HT-29 (cell line): Measurements from ENCODE around the gene CNOT3. TPM values are rescaled to one million over a fixed set of nuclear protein-coding genes. Genes with fewer than 3 reads are reported as not detected.

Source experiments
- DNase-seq: peaks from one replicate; pipeline ENCODE4 v3.0.0-alpha.2; 2015; ENCODE audit warnings: low spot score
- total RNA-seq: library from RNA; depleted of rRNA; stranded (reverse); fragments of >200 nt; shearing (Covaris generic); gene quantifications from 2 replicates; pipeline ENCODE4 v1.2.3, GENCODE V29; 2014

CNOT3 gene
- total RNA-seq, 1 experiment from 2014 or later, result 38.9 TPM

GRCh38 chr19:54121259-54121658, 16.3 kb upstream of the CNOT3 start:
- DNase-seq, result no peak

GRCh38 chr19:54123682-54124081, 13.9 kb upstream of the CNOT3 start:
- no peak for DNase-seq

DNA sequence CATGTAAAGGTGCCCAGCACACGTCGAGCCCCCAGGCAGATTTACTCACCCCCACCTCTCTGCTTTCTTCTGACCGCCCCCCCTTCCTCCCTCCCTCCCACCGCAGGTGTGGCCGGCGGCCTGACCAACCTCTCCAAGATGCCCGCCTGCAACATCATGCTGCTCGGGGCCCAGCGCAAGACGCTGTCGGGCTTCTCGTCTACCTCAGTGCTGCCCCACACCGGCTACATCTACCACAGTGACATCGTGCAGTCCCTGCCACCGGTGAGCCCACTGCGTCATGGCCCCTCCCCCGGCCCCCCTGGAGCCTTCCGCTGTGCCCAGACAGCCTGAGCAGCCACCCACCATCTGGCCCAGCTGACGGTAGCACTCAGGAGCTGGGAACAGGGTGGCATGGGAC, 13.2 kb upstream of the CNOT3 start:
- no peak for DNase-seq

- DNase-seq, result no peak
These were observed 11.8 kb upstream of the CNOT3 start for GRCh38 chr19:54125713-54126112.

DNA sequence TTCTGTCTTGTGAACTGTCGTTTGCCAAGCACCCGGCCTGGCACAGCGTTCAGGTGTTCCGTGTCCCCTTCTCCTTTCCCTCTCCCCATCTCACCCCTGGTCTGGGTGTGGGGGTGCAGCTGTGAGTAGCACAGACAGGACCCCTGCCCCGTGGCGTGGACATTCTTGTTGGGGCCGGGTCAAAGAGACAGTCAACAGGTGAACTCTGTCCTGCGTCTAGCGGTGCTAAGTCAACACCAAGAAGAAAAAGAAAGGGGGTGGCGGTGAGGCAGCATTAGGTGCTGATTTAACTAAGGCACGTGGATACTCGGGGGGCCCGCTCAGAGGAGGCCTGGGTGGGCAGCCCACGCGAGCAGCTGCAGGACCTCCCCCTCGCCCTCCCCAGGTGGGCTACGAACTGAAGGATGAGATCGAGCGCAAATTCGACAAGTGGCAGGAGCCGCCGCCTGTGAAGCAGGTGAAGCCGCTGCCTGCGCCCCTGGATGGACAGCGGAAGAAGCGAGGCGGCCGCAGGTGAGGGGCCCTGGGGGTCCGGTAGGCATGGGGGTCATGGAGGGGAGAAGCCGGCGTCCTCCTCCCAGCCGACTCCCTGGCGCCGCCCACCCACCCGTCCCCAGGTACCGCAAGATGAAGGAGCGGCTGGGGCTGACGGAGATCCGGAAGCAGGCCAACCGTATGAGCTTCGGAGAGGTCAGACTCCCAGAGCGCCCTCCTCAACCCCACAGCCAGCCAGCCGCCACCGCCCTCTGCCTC, 9.7 kb upstream of the CNOT3 start:
- no peak for DNase-seq

- DNase-seq, result no peak
These were observed 9.2 kb upstream of the CNOT3 start for GRCh38 chr19:54128441-54128725.

DNA sequence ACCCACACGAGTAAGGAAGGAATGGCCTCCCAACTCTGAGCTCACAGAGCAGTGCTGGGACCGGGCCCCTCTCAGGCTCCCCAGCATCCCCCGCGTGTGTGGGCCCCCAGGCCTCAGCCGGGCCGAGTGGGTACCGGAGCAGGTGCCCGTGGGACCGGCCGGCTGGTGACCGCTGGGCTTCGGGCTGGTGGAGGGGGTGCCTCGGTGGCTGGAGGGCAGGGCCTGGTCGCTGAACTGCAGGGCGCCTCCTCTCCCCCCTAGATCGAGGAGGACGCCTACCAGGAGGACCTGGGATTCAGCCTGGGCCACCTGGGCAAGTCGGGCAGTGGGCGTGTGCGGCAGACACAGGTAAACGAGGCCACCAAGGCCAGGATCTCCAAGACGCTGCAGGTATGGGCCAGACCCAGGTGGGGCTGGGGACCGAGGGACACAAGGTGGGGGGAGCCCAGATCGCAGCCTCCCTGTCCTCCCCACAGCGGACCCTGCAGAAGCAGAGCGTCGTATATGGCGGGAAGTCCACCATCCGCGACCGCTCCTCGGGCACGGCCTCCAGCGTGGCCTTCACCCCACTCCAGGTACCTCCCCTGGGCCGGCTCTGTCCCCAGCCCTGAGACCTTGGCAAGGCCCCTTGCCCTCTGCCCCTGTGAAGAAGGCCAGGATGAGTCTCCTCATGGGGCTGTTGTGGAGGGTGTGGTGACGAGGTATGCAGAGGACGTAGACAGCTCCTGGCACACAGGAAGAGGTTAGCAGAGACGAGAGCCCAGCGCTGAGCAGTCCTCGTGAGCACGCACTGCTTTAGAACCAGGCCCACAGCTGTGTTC, 8.6 kb upstream of the CNOT3 start:
- no peak for DNase-seq

DNA sequence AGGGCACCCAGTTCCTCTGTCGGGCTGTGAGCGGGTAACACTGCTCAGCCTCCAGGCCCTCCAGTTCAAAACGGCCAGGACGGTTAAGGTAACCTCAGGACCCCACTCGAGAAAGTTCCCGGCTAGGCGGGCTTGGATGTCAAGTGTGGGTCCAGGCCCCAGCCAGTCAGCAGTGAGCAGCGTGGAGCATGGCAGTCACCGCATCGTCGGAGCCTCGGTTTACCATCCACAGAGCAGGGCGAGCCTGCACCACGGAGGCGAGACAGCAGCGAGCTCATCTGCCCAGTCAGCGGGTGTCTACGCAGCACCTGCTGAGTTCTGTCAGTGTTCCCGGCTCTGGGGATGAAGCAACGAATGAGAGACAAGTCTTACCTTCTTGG, 8.0 kb upstream of the CNOT3 start:
- no peak for DNase-seq

GRCh38 chr19:54133312-54133956, 4.1 kb upstream of the CNOT3 start:
- DNase-seq, result no peak

- DNase-seq, result no peak
These were observed 3.5 kb upstream of the CNOT3 start for GRCh38 chr19:54133957-54134590.

DNA sequence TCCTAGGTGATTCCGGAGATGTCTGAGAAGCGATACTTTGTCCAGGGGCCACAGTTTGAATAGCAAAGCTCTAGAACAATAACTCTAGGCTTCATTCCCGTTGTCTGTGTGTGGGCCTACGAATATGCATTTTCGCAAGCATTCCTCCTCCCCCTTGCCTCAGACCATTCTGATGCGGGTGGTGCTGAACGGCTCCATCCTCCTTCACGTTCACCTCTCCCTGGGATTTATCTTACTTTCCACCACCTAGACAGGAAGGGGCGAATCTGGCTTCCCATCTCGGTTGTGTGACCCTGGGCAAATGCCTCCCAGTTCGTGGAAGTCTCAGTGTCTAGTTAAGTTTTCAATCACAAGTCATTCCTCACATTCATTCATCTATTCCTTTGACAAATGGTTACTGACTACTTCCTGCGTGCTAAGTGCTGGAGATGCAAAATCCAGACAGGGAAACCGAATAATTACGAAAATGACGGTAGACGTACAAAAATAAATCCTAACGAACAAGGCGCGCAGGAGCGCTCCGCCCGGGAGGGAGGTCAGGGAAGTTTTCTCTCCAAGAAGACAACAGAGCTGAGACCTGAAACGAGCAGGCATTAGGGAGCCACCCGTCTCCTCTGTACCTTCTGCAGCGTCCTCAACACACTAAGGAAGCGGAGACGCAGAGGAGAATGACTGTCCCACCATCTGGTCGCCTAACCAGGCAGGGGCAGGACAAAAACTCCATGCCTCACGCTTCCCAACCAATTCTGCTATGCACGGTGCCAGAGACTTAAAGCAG, 1.3 kb upstream of the CNOT3 start:
- DNase-seq, result no peak

- peak; percentile 100 for DNase-seq
These were observed 481 bp upstream of the CNOT3 start for GRCh38 chr19:54136864-54137698.

GRCh38 chr19:54138489-54139256, 1.1 kb downstream of the CNOT3 start:
- DNase-seq, result no peak

GRCh38 chr19:54141356-54141755, 3.8 kb downstream of the CNOT3 start:
- no peak for DNase-seq

DNA sequence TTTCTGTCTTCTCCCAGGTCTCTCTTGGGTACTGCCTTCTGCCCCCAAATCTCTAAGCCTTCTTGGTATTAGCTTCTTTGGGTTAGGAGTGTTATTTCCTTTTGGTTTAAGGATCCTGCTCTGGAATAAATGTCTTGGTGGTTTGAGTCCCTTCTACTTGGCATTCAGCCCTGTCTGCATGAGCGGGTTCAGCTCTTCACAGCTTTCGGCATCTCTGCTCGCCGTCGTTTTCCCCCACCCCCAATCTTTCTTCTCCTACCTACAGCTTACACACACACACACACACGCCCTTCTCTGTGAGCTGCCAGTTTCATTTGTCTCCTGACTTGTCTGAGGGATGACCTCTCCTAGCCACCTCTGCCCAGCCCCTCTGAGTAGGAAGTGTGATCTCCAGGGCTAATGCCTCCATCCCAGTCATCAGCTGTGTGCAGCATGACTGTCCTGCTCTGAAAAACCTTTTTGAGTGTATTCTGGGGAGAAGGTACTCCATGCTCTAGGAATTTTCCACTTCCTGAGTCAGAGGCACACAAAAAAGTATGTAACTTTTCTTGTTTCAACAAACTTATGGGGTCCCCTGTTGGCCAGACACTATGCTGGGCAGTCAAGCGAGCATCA, 4.7 kb downstream of the CNOT3 start:
- no peak for DNase-seq

GRCh38 chr19:54145541-54146158, 8.1 kb downstream of the CNOT3 start:
- no peak for DNase-seq

DNA sequence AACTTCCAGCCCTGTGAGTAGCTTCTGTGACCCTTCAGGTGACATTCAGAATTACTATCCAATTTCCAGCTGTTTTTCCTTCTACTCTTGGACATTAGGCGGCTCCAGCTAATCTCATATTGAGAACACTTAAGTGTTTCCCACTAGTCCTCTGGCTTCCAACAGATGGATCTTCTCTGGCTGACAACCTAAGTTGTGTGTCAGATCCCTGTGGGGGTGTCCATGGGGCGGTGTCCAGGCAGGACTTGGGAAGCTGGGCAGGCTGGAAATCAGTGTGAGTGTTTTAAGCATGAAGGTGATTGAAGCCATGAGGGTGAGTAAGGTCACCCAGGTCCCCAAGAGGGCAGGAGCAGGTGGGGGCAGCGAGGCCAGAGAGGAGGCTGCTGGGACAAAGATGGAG, 10.1 kb downstream of the CNOT3 start:
- no peak for DNase-seq

GRCh38 chr19:54148158-54148557, 10.6 kb downstream of the CNOT3 start:
- no peak for DNase-seq
